ENCODE results near the gene PAFAH1B1. TPM values are rescaled to one million over a fixed set of nuclear protein-coding genes. Genes with fewer than 3 reads are reported as not detected.

PAFAH1B1 gene
- polyA plus RNA-seq, 2 of the 4 experiments (the other 2 are of a cell fraction), result 122 to 197 TPM

GRCh38 chr17:2711608-2712299 lies 118.3 kb downstream of the PAFAH1B1 start, which contains the start of gene CLUH (continued):
- peak; percentile 94 for TF ChIP-seq MYC (IDR thresholded peaks at IDR 0.05; ENCODE audit: borderline replicate concordance, low read length)
- TF ChIP-seq POLR2AphosphoS2 (conservative IDR thresholded peaks at IDR 0.05; ENCODE audit: low read length), result no peak
- TF ChIP-seq HOXB5 (CRISPR knock-in tag; IDR thresholded peaks at IDR 0.05), result no peak
- TF ChIP-seq MAZ (IDR thresholded peaks at IDR 0.05; ENCODE audit: borderline replicate concordance, low read depth, low read length), result peak; percentile 81
- TF ChIP-seq NPAS2 (CRISPR knock-in tag; IDR thresholded peaks at IDR 0.05; ENCODE audit: borderline replicate concordance), result no peak
- TF ChIP-seq BHLHE40 (IDR thresholded peaks at IDR 0.05; ENCODE audit: low read depth, low read length), result no peak
- TF ChIP-seq PHF8 (IDR thresholded peaks at IDR 0.05; ENCODE audit: borderline replicate concordance, low read depth), result peak; percentile 67; the same call in 1 of the 2 replicates
- no peak for TF ChIP-seq NFE2L2 (conservative IDR thresholded peaks at IDR 0.05; ENCODE audit: low read length)
- TF ChIP-seq ZC3H11A (IDR thresholded peaks at IDR 0.05), result no peak
- TF ChIP-seq POLR2A (IDR thresholded peaks at IDR 0.05; ENCODE audit: low read length), result peak; percentile 65
- TF ChIP-seq FOXS1 (CRISPR knock-in tag; IDR thresholded peaks at IDR 0.05), result no peak
- no peak for TF ChIP-seq FOSL2 (IDR thresholded peaks at IDR 0.05)
- peak; percentile 83 for TF ChIP-seq FOSL2 (CRISPR knock-in tag; IDR thresholded peaks at IDR 0.05)
- TF ChIP-seq, protein P1, sequence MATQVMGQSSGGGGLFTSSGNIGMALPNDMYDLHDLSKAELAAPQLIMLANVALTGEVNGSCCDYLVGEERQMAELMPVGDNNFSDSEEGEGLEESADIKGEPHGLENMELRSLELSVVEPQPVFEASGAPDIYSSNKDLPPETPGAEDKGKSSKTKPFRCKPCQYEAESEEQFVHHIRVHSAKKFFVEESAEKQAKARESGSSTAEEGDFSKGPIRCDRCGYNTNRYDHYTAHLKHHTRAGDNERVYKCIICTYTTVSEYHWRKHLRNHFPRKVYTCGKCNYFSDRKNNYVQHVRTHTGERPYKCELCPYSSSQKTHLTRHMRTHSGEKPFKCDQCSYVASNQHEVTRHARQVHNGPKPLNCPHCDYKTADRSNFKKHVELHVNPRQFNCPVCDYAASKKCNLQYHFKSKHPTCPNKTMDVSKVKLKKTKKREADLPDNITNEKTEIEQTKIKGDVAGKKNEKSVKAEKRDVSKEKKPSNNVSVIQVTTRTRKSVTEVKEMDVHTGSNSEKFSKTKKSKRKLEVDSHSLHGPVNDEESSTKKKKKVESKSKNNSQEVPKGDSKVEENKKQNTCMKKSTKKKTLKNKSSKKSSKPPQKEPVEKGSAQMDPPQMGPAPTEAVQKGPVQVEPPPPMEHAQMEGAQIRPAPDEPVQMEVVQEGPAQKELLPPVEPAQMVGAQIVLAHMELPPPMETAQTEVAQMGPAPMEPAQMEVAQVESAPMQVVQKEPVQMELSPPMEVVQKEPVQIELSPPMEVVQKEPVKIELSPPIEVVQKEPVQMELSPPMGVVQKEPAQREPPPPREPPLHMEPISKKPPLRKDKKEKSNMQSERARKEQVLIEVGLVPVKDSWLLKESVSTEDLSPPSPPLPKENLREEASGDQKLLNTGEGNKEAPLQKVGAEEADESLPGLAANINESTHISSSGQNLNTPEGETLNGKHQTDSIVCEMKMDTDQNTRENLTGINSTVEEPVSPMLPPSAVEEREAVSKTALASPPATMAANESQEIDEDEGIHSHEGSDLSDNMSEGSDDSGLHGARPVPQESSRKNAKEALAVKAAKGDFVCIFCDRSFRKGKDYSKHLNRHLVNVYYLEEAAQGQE (IDR thresholded peaks at IDR 0.05), result no peak
- TF ChIP-seq, protein P2, sequence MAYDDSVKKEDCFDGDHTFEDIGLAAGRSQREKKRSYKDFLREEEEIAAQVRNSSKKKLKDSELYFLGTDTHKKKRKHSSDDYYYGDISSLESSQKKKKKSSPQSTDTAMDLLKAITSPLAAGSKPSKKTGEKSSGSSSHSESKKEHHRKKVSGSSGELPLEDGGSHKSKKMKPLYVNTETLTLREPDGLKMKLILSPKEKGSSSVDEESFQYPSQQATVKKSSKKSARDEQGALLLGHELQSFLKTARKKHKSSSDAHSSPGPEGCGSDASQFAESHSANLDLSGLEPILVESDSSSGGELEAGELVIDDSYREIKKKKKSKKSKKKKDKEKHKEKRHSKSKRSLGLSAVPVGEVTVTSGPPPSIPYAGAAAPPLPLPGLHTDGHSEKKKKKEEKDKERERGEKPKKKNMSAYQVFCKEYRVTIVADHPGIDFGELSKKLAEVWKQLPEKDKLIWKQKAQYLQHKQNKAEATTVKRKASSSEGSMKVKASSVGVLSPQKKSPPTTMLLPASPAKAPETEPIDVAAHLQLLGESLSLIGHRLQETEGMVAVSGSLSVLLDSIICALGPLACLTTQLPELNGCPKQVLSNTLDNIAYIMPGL (CRISPR knock-in tag; IDR thresholded peaks at IDR 0.05; ENCODE audit: borderline replicate concordance), result no peak
- TF ChIP-seq BCL3 (IDR thresholded peaks at IDR 0.05), result peak; percentile 90

DNA sequence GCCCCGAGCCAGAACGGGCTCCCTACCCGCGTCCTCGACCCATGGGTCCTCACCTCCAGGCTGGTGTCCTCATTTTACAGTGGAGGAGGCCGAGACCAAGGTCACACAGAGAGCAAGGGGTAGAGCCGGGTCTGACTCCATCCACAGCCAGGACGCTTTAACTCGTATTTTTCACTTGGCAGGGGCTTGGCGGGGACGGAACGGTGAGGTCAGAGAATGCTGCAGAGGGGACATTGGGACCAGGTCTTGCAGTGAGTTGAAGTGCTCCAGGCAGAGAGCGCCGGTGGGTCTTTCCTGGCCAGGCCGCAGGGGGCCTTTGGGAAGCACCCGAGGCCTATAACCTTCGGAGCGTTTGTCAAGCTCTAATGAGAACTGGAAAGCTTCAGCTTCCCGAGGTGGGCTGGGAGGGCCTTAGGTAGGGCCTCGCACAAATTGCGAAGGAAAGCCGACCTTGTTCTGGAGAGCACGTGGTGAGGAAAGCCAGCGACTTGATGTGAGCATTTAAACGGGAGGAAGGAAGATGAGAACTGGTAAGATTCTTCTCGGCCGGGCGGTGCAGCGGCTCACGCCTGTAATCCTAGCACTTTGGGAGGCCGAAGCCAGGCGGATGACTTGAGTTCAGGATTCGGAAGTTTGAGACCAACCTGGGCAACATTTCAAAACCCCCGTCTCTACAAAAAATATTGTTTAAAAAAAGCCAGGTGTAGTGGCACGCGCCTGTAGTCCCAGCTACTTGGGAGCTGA lies 119.0 kb downstream of the PAFAH1B1 start:
- Histone ChIP-seq H3K4me3 (peak overlapping the region; percentile 96), H3K4me2 (peak overlapping the region; percentile 86), H3K27ac (peak overlapping the region; percentile 95 to 96), H3K9me3 (no peaks in the 10 kb centered on the region), H3K4me1 (peaks cover 37% of the 10 kb centered on the region)
- DNase-seq (ENCODE audit: low read depth in 1 of 2, low spot score in 1 of 2) (no peak), ATAC-seq (peak; percentile 1 to 4; a peak in 3 of 6 replicates), FAIRE-seq (no peak)
- ChIA-PET POLR2A (no interaction called here), CTCF (interaction anchor here (0.7 to 1.3 kb wide), 3 partner anchors 9 to 330 kb away, joined by 4 to 6 read pairs (median 4); no protein-coding TSS in a partner anchor)
- WGBS (ENCODE audit: missing lambda C conversion rate), result 83% methylated on average over 36 of the region's 36 CpGs
- TF ChIP-seq HEYL (CRISPR knock-in tag; IDR thresholded peaks at IDR 0.05) (no peak), E2F6 (IDR thresholded peaks at IDR 0.05; ENCODE audit: borderline replicate concordance, low read depth) (peak; percentile 2; the same call in 1 of the 2 replicates)
